HG03565 (cell line): ENCODE measurements around the gene SPDEF.

Experiments
- ATAC-seq: cut with Tn5 transposase; IDR thresholded peaks from one replicate; pipeline ENCODE4 v1.9.1; 2021; ENCODE audit warnings: mild to moderate bottlenecking, moderate library complexity; ENCODE audit not compliant: unreplicated experiment

Gene SPDEF

GRCh38 chr6:34564181-34564580 lies 8.1 kb upstream of the SPDEF start:
- ATAC-seq = no peak

GRCh38 chr6:34563513-34563870 lies 7.4 kb upstream of the SPDEF start:
- ATAC-seq = no peak

- no peak for ATAC-seq
Measured at GRCh38 chr6:34562861-34563512, 6.9 kb upstream of the SPDEF start.

- no peak for ATAC-seq
Measured at GRCh38 chr6:34562350-34562749, 6.2 kb upstream of the SPDEF start.

- ATAC-seq = no peak
Measured at GRCh38 chr6:34561227-34561530, 5.0 kb upstream of the SPDEF start.

GRCh38 chr6:34560366-34561226 lies 4.5 kb upstream of the SPDEF start:
- no peak for ATAC-seq

GRCh38 chr6:34559651-34560365 lies 3.7 kb upstream of the SPDEF start:
- ATAC-seq = no peak

GRCh38 chr6:34558172-34558714 lies 2.1 kb upstream of the SPDEF start:
- ATAC-seq = no peak

GRCh38 chr6:34557228-34557627 lies 1.1 kb upstream of the SPDEF start:
- ATAC-seq = no peak

GRCh38 chr6:34556493-34556892 lies 364 bp upstream of the SPDEF start:
- ATAC-seq = no peak

- ATAC-seq = no peak
Measured at GRCh38 chr6:34555328-34555727, 801 bp downstream of the SPDEF start.

GRCh38 chr6:34555007-34555322 lies 1.2 kb downstream of the SPDEF start:
- ATAC-seq = no peak

- no peak for ATAC-seq
Measured at GRCh38 chr6:34554291-34555006, 1.7 kb downstream of the SPDEF start.

GRCh38 chr6:34553750-34554149 lies 2.4 kb downstream of the SPDEF start:
- no peak for ATAC-seq

- ATAC-seq = no peak
Measured at GRCh38 chr6:34553146-34553545, 3.0 kb downstream of the SPDEF start.

GRCh38 chr6:34552620-34553019 lies 3.5 kb downstream of the SPDEF start:
- ATAC-seq = no peak

- ATAC-seq = no peak
Measured at GRCh38 chr6:34551720-34552119, 4.4 kb downstream of the SPDEF start.

GRCh38 chr6:34549804-34550202 lies 6.3 kb downstream of the SPDEF start:
- ATAC-seq = no peak

GRCh38 chr6:34549026-34549803 lies 6.9 kb downstream of the SPDEF start:
- no peak for ATAC-seq
